ENCODE measurements around the gene HOATZ. TPM values are rescaled to one million over a fixed set of nuclear protein-coding genes. Genes with fewer than 3 reads are reported as not detected.

The HOATZ gene
- total RNA-seq, 1 donor from 2014 or later, result 0.43 TPM

DNA sequence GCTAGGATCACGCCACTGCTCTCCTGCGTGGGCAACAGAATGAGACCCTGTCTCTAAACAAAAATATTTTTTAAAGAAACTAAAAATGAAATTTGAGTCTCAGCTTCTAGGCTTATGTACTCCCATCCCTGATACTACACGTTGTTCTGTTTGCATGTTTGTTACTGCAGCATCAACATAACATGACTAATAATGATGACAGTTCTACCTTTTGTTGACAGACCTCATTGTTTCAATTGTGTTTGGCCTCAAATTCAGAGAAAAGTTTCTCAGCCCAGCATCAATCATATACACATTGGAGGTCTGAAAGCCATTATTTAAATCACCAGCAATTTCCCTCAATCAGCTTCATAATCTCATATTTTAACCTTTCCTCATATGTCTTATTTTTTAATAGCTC is 46.7 kb downstream of the HOATZ start:
- H3K27ac ChIP-seq (ENCODE audit: low read depth, low read length), result peak overlapping the region; percentile 76
- H3K27me3 ChIP-seq (ENCODE audit: insufficient read depth, low read length), result no peaks in the 10 kb centered on the region
- H3K4me3 ChIP-seq (ENCODE audit: insufficient read depth, low read depth, low read length), result no peak overlapping the region
- Mint-ChIP-seq H3K27ac (ENCODE audit: unreplicated experiment) (peak overlapping the region; percentile 93), H3K36me3 (ENCODE audit: low read depth, unreplicated experiment) (peaks cover 15% of the 10 kb centered on the region), H3K4me3 (ENCODE audit: unreplicated experiment) (no peak overlapping the region), H3K4me1 (ENCODE audit: low read depth, unreplicated experiment) (peaks cover 30% of the 10 kb centered on the region), H3K9me3 (ENCODE audit: unreplicated experiment) (no peaks in the 10 kb centered on the region), H3K27me3 (ENCODE audit: low read depth, unreplicated experiment) (no peaks in the 10 kb centered on the region)
- H3K4me2 ChIP-seq (ENCODE audit: low read length), result peak overlapping the region; percentile 57
- TF ChIP-seq, protein P1, sequence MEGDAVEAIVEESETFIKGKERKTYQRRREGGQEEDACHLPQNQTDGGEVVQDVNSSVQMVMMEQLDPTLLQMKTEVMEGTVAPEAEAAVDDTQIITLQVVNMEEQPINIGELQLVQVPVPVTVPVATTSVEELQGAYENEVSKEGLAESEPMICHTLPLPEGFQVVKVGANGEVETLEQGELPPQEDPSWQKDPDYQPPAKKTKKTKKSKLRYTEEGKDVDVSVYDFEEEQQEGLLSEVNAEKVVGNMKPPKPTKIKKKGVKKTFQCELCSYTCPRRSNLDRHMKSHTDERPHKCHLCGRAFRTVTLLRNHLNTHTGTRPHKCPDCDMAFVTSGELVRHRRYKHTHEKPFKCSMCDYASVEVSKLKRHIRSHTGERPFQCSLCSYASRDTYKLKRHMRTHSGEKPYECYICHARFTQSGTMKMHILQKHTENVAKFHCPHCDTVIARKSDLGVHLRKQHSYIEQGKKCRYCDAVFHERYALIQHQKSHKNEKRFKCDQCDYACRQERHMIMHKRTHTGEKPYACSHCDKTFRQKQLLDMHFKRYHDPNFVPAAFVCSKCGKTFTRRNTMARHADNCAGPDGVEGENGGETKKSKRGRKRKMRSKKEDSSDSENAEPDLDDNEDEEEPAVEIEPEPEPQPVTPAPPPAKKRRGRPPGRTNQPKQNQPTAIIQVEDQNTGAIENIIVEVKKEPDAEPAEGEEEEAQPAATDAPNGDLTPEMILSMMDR (IDR thresholded peaks at IDR 0.05; ENCODE audit: insufficient read depth, low read depth, low read length), result no peak
- no peak for TF ChIP-seq EZH2 (IDR thresholded peaks at IDR 0.05; ENCODE audit: insufficient read depth, low read length)
- H3K9ac ChIP-seq (ENCODE audit: low read length), result peak overlapping the region; percentile 55
- no peaks in the 10 kb centered on the region for H4K20me1 ChIP-seq (ENCODE audit: insufficient read depth, low read length)
- peaks cover under 1% of the 10 kb centered on the region for H3K9me3 ChIP-seq (ENCODE audit: insufficient read depth, low read depth, low read length)
- peaks cover 14% of the 10 kb centered on the region for H3K36me3 ChIP-seq (ENCODE audit: insufficient read depth, low read length)
- no peak for DNase-seq (ENCODE audit: low read depth)
- no peak for FAIRE-seq
- no peak overlapping the region for H2AFZ ChIP-seq (ENCODE audit: low read depth, low read length)
- peaks cover 46% of the 10 kb centered on the region for H3K4me1 ChIP-seq (ENCODE audit: insufficient read depth, low read length)
- no peaks in the 10 kb centered on the region for H3K79me2 ChIP-seq (ENCODE audit: insufficient read depth, low read length)

GRCh38 chr11:111561791-111562325 is 47.3 kb downstream of the HOATZ start:
- H3K79me2 ChIP-seq (ENCODE audit: insufficient read depth, low read length), result no peaks in the 10 kb centered on the region
- no peak overlapping the region for H2AFZ ChIP-seq (ENCODE audit: low read depth, low read length)
- no peaks in the 10 kb centered on the region for H3K27me3 ChIP-seq (ENCODE audit: insufficient read depth, low read length)
- no peaks in the 10 kb centered on the region for H4K20me1 ChIP-seq (ENCODE audit: insufficient read depth, low read length)
- FAIRE-seq, result peak; percentile 85
- Mint-ChIP-seq H3K36me3 (ENCODE audit: low read depth, unreplicated experiment) (peaks cover 11% of the 10 kb centered on the region), H3K9me3 (ENCODE audit: unreplicated experiment) (no peaks in the 10 kb centered on the region), H3K27me3 (ENCODE audit: low read depth, unreplicated experiment) (no peaks in the 10 kb centered on the region), H3K4me3 (ENCODE audit: unreplicated experiment) (peak overlapping the region; percentile 34), H3K4me1 (ENCODE audit: low read depth, unreplicated experiment) (peaks cover 27% of the 10 kb centered on the region), H3K27ac (ENCODE audit: unreplicated experiment) (peak overlapping the region; percentile 93)
- H3K4me1 ChIP-seq (ENCODE audit: insufficient read depth, low read length), result peaks cover 41% of the 10 kb centered on the region
- H3K9ac ChIP-seq (ENCODE audit: low read length), result peak overlapping the region; percentile 55
- peak overlapping the region; percentile 76 for H3K27ac ChIP-seq (ENCODE audit: low read depth, low read length)
- peaks cover 14% of the 10 kb centered on the region for H3K36me3 ChIP-seq (ENCODE audit: insufficient read depth, low read length)
- H3K4me3 ChIP-seq (ENCODE audit: insufficient read depth, low read depth, low read length), result no peak overlapping the region
- H3K9me3 ChIP-seq (ENCODE audit: insufficient read depth, low read depth, low read length), result no peaks in the 10 kb centered on the region
- H3K4me2 ChIP-seq (ENCODE audit: low read length), result peak overlapping the region; percentile 57
- peak; percentile 86 for DNase-seq (ENCODE audit: low read depth)
- no peak for TF ChIP-seq EZH2 (IDR thresholded peaks at IDR 0.05; ENCODE audit: insufficient read depth, low read length)
- TF ChIP-seq, protein P1 (IDR thresholded peaks at IDR 0.05; ENCODE audit: insufficient read depth, low read depth, low read length), result no peak

DNA sequence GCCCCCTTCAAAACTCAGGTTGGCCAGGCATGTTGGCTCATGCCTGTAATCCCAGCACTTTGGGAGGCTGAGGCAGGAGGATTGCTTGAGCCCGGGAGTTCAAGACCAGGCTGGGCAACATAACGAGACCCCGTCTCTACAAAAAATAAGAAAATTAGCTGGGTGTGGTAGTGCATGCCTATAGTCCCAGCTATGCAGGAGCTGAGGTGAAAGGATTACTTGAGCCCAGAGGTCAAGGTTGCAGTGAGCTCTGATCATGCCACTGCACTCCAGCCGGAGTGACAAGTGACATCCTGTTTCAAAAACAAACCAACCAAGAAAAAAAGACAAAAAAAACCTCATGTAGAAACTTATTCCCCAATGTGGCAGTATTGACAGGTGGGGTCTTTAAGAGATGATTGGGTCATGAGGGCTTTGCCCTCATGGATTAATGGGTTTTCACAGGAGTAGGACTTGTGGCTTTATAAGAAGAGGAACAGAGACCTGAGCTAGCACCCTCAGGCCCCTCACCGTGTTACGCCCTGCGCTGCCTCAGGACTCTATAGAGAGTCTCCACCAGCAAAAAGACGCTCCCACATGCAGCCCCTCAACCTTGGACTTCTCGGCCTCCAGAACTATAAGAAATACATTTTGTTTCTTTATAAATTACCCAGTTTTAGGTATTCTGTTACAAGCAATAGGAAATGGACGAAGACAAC is 48.3 kb downstream of the HOATZ start:
- Mint-ChIP-seq H3K27me3 (ENCODE audit: low read depth, unreplicated experiment) (no peaks in the 10 kb centered on the region), H3K27ac (ENCODE audit: unreplicated experiment) (peak overlapping the region; percentile 93), H3K36me3 (ENCODE audit: low read depth, unreplicated experiment) (peaks cover 10% of the 10 kb centered on the region), H3K4me1 (ENCODE audit: low read depth, unreplicated experiment) (peaks cover 18% of the 10 kb centered on the region), H3K4me3 (ENCODE audit: unreplicated experiment) (no peak overlapping the region), H3K9me3 (ENCODE audit: unreplicated experiment) (no peaks in the 10 kb centered on the region)
- peak overlapping the region; percentile 55 for H3K9ac ChIP-seq (ENCODE audit: low read length)
- H3K79me2 ChIP-seq (ENCODE audit: insufficient read depth, low read length), result no peaks in the 10 kb centered on the region
- FAIRE-seq (no peak), DNase-seq (ENCODE audit: low read depth) (no peak)
- H3K36me3 ChIP-seq (ENCODE audit: insufficient read depth, low read length), result peaks cover 14% of the 10 kb centered on the region
- no peak overlapping the region for H2AFZ ChIP-seq (ENCODE audit: low read depth, low read length)
- H3K4me3 ChIP-seq (ENCODE audit: insufficient read depth, low read depth, low read length), result no peak overlapping the region
- TF ChIP-seq, protein P1 (IDR thresholded peaks at IDR 0.05; ENCODE audit: insufficient read depth, low read depth, low read length), result no peak
- TF ChIP-seq EZH2 (IDR thresholded peaks at IDR 0.05; ENCODE audit: insufficient read depth, low read length), result no peak
- H3K4me1 ChIP-seq (ENCODE audit: insufficient read depth, low read length), result peaks cover 33% of the 10 kb centered on the region
- no peaks in the 10 kb centered on the region for H4K20me1 ChIP-seq (ENCODE audit: insufficient read depth, low read length)
- no peaks in the 10 kb centered on the region for H3K27me3 ChIP-seq (ENCODE audit: insufficient read depth, low read length)
- H3K9me3 ChIP-seq (ENCODE audit: insufficient read depth, low read depth, low read length), result no peaks in the 10 kb centered on the region
- H3K27ac ChIP-seq (ENCODE audit: low read depth, low read length), result peak overlapping the region; percentile 76
- H3K4me2 ChIP-seq (ENCODE audit: low read length), result no peak overlapping the region

Data from astrocyte (in vitro differentiated cells and primary cell).